A549 (cell line): ENCODE data around the gene SP140L. TPM values are rescaled to one million over a fixed set of nuclear protein-coding genes. Genes with fewer than 3 reads are reported as not detected.
A peak's percentile ranks its signal among the peaks of the same experiment; 100 is the strongest.

Experiments
- ATAC-seq, 2 experiments: fragments of 200-7000 bp in 1 of 2; fragments of >200 bp in 1 of 2; cut with Nextera tagmentation in 1 of 2; cut with Tn5 transposase in 1 of 2; 3 replicates each; pipeline versions ENCODE4 v1.8.0 to v1.9.1; 2018 to 2020; ENCODE audit warnings: mild to moderate bottlenecking in 1 of 2, moderate library complexity in 1 of 2
- CTCF ChIA-PET: fragments of 300-600 bp; sonication (Branson Sonifier 250); formaldehyde crosslinking; extraction: SDS; loops from one replicate; lab custom pipeline; 2021; ENCODE audit warnings: antibody characterized with exemption, inconsistent platforms; lab: Yijun Ruan, JAX
- POLR2A ChIA-PET: fragments of 350-600 bp; formaldehyde crosslinking; extraction: SDS; loops from one replicate; lab custom pipeline; 2021; ENCODE audit warnings: antibody characterized with exemption, inconsistent platforms; lab: Yijun Ruan, JAX
- DNase-seq, 2 experiments: peaks; one replicate each; pipeline versions ENCODE4 v3.0.0 to v3.0.0-alpha.2; 2011 to 2016; ENCODE audit warnings: low read depth in 1 of 2, low spot score in 1 of 2
- FAIRE-seq: peaks from 2 replicates; lab custom pipeline; 2011; peaks lifted over from hg19 to GRCh38; lab: Jason Lieb, UNC
- H3K27ac ChIP-seq, 2 experiments: fragments of >200 bp; sonication (Bioruptor Twin); formaldehyde crosslinking; 3 replicates each; pipeline ENCODE4 v1.5.1; 2016 to 2017
- H3K4me1 ChIP-seq: fragments of >200 bp; sonication (Bioruptor Twin); formaldehyde crosslinking; 3 replicates; pipeline ENCODE4 v1.6.1; 2016
- H3K4me2 ChIP-seq: fragments of >200 bp; sonication (Bioruptor Twin); formaldehyde crosslinking; 3 replicates; pipeline ENCODE4 v1.6.1; 2016
- H3K4me3 ChIP-seq: fragments of >200 bp; sonication (Bioruptor Twin); formaldehyde crosslinking; 3 replicates; pipeline ENCODE4 v1.5.1; 2016
- H3K9me3 ChIP-seq: fragments of >200 bp; sonication (Bioruptor Twin); formaldehyde crosslinking; 3 replicates; pipeline ENCODE4 v1.6.1; 2016
- BHLHE40 ChIP-seq: IDR thresholded peaks from 2 replicates; pipeline ENCODE4 v1.6.1; 2012; ENCODE audit warnings: low read depth, low read length, inconsistent platforms
- CBX2 ChIP-seq: fragments of 200-600 bp; sonication (generic); IDR thresholded peaks from 2 replicates; pipeline ENCODE4 v1.6.1; 2016; ENCODE audit warnings: low read depth, mild to moderate bottlenecking, borderline replicate concordance
- EHMT2 ChIP-seq: fragments of 200-600 bp; sonication (generic); IDR thresholded peaks from 2 replicates; pipeline ENCODE4 v1.6.1; 2016; ENCODE audit warnings: antibody characterized with exemption, low read depth, mild to moderate bottlenecking, moderate library complexity
- FOSL2 ChIP-seq, 2 experiments: fragments of 450-650 bp in 1 of 2; fragments of >200 bp in 1 of 2; sonication (Bioruptor Twin) in 1 of 2; formaldehyde crosslinking; IDR thresholded peaks; 2 replicates each; pipeline versions ENCODE4 v1.5.0 to v1.6.1; 2016 to 2020; ENCODE audit warnings: mild to moderate bottlenecking in 1 of 2, moderate library complexity in 1 of 2
- HEYL ChIP-seq: fragments of 250-450 bp; sonication (Bioruptor Pico); IDR thresholded peaks from 2 replicates; pipeline ENCODE4 v1.8.0; 2021; ENCODE audit warnings: mild to moderate bottlenecking, moderate library complexity
- HOXB13 ChIP-seq: fragments of 250-450 bp; sonication (Bioruptor Pico); IDR thresholded peaks from 2 replicates; pipeline ENCODE4 v1.5.0; 2020; ENCODE audit warnings: low read depth, mild to moderate bottlenecking, moderate library complexity
- JUNB ChIP-seq: fragments of >200 bp; sonication (Bioruptor Twin); formaldehyde crosslinking; IDR thresholded peaks from 2 replicates; pipeline ENCODE4 v1.6.1; 2016
- MAFK ChIP-seq: fragments of 450-650 bp; IDR thresholded peaks from 2 replicates; pipeline ENCODE4 v1.6.1; 2014; ENCODE audit not compliant: partially characterized antibody
- NR3C1 ChIP-seq: fragments of >200 bp; sonication (Bioruptor Twin); formaldehyde crosslinking; IDR thresholded peaks from 3 replicates; pipeline ENCODE4 v1.6.1; 2017
- PHF8 ChIP-seq: fragments of 200-600 bp; sonication (generic); IDR thresholded peaks from 2 replicates; pipeline ENCODE4 v1.6.1; 2016; ENCODE audit warnings: low read depth, mild to moderate bottlenecking, antibody characterized with exemption, moderate library complexity, borderline replicate concordance
- RCOR1 ChIP-seq: fragments of 150-350 bp; IDR thresholded peaks from 2 replicates; pipeline ENCODE4 v1.6.1; 2014; ENCODE audit warnings: antibody characterized with exemption, low read length, low read depth
- RFX5 ChIP-seq: fragments of 450-650 bp; IDR thresholded peaks from 2 replicates; pipeline ENCODE4 v1.7.1; 2014; ENCODE audit warnings: antibody characterized with exemption, mild to moderate bottlenecking, moderate library complexity
- ZSCAN20 ChIP-seq: fragments of 250-450 bp; sonication (Bioruptor Pico); IDR thresholded peaks from 2 replicates; pipeline ENCODE4 v1.8.0; 2022; ENCODE audit warnings: mild to moderate bottlenecking, moderate library complexity
- WGBS: methylation state at CpG from one replicate; pipeline ENCODE4 v1.1.6; 2017; ENCODE audit errors: missing lambda C conversion rate; 5-methylcytosine and 5-hydroxymethylcytosine counted together
- polyA plus RNA-seq, 4 experiments: library from polyadenylated mRNA; depleted of rRNA in 3 of 4; stranded (reverse); fragments of >200 nt; fragmentation: RNase III in 1 of 4; extraction: RNeasy Plus Mini Kit Qiagen cat#74134 plus additional on column Dnase treatment in 1 of 4; gene quantifications; 2 replicates in 3 of 4; 3 replicates in 1 of 4; pipeline ENCODE4 v1.2.3, GENCODE V29; 2011 to 2017
- TF ChIP-seq, protein P1 (sequence below): fragments of >200 bp; sonication (Bioruptor Twin); formaldehyde crosslinking; IDR thresholded peaks from 3 replicates; pipeline ENCODE4 v1.5.1; 2016
- TF ChIP-seq, protein P2 (sequence below): fragments of >200 bp; sonication (Bioruptor Twin); formaldehyde crosslinking; IDR thresholded peaks from 2 replicates; pipeline ENCODE4 v1.6.1; 2016

Gene SP140L
- polyA plus RNA-seq, 2 of the 4 experiments (the other 2 are of a cell fraction) = 1.7 to 2.5 TPM

DNA sequence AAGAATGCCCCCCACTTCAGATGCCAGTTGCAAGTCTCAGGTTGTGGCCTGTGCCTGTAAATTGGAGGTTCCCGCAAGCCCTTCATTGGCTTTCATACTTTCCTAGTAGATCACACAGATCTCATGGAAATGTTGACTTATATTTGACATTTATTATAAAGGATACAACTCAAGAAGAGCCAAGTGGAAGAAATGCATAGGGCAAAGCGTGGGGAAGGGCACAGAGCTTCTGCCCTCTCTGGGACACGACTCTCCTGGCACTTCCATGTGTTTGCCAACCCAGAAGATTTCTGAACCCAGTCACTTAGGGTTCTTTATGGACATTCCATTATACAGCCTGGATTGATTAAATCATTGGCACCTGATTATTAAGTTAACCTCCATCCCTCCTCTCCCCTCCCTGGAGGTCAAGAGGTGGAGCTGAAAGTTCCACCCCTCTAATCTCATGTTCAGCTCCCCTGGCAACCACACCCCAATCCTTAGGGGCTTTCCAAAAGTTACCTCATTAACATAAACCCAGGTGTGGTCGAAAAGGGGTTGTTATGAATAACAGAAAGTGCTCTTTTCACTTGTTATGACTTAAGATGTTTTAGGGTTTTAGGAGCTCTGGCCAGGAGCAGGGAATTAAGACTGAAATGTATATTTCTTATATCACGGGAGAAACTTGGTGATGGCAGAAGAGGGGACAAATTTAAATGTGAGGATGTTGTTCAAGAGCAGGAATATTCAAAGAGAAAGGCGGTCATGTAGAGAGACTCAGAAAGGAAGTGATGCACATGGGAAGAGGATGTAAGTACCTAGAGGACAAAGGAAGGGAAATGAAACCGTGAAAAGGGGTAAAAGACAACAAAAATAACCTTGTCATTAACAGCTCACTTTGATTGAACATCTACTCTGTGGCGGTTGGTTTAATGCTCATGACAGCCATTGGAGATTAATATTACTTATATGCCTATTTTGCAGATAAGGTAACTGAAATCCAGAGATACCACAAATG is 120.8 kb downstream of the SP140L start:
- H3K4me1 ChIP-seq = no peaks in the 10 kb centered on the region
- FAIRE-seq (no peak), ATAC-seq (no peak), DNase-seq (no peak)
- H3K4me2 ChIP-seq = no peak overlapping the region
- H3K27ac ChIP-seq = no peak overlapping the region
- ChIA-PET CTCF (interaction anchor here (1.5 kb wide), 1 partner anchor 21 kb away, joined by 3 read pairs; no protein-coding TSS in a partner anchor), POLR2A (no interaction called here)
- no peaks in the 10 kb centered on the region for H3K9me3 ChIP-seq
- 87% methylated on average over 8 of the region's 8 CpGs for WGBS
- TF ChIP-seq JUNB (no peak), HOXB13 (CRISPR knock-in tag) (no peak)
- no peak overlapping the region for H3K4me3 ChIP-seq

DNA sequence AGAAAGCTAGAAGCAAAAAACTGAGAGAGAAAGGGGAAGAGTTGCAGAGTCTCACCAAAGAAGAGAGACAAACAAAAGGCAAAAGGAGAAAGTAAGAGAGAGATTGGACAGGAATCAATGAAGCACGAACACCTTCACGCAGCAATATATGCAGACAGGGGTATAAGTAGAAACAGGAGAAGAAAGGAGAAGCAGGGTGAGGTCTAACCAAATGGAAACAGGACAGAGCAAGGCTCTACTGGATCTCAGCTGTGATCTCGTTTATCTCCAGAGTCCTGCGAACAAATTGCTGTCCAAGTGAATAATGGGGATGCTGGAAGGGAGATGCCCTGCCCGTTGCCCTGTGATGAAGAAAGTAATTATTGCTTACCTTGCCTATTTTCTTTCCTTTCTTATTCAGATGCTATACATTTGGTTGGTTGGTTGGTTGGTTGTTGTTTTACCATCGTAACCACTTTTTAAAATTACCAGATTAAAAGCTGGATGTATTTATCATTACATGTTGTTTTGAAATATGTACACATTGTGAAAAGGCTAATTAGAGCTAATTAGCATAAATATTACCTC is 123.0 kb downstream of the SP140L start:
- CTCF ChIA-PET = no interaction called here
- TF ChIP-seq, protein P1, sequence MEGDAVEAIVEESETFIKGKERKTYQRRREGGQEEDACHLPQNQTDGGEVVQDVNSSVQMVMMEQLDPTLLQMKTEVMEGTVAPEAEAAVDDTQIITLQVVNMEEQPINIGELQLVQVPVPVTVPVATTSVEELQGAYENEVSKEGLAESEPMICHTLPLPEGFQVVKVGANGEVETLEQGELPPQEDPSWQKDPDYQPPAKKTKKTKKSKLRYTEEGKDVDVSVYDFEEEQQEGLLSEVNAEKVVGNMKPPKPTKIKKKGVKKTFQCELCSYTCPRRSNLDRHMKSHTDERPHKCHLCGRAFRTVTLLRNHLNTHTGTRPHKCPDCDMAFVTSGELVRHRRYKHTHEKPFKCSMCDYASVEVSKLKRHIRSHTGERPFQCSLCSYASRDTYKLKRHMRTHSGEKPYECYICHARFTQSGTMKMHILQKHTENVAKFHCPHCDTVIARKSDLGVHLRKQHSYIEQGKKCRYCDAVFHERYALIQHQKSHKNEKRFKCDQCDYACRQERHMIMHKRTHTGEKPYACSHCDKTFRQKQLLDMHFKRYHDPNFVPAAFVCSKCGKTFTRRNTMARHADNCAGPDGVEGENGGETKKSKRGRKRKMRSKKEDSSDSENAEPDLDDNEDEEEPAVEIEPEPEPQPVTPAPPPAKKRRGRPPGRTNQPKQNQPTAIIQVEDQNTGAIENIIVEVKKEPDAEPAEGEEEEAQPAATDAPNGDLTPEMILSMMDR = no peak
- TF ChIP-seq MAFK (peak; percentile 40), HOXB13 (CRISPR knock-in tag) (no peak)
- TF ChIP-seq, protein P2, sequence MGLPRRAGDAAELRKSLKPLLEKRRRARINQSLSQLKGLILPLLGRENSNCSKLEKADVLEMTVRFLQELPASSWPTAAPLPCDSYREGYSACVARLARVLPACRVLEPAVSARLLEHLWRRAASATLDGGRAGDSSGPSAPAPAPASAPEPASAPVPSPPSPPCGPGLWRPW = no peak
- H3K4me2 ChIP-seq = no peak overlapping the region
- H3K27ac ChIP-seq = no peak overlapping the region
- DNase-seq (no peak), ATAC-seq (no peak), FAIRE-seq (no peak)
- 93% methylated on average over 6 of the region's 6 CpGs for WGBS
- H3K4me1 ChIP-seq = no peaks in the 10 kb centered on the region
- no peak overlapping the region for H3K4me3 ChIP-seq
- POLR2A ChIA-PET = no interaction called here
- H3K9me3 ChIP-seq = no peaks in the 10 kb centered on the region

DNA sequence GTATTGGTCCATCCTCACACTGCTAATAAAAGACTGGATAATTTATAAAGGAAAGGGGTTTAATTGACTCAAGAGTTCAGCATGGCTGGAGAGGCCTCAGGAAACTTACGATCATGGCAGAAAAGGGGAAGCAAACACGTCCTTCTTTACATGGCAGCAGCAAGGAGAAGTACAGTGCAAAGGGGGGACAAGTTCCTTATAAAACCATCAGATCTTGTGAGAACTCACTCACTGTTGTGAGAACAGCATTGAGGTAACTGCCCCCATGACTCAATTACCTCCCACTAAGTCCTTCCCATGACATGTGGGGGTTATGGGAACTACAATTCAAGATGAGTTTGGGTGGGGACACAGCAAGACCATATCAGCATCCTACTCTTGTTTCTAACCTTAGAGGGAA is 126.0 kb downstream of the SP140L start:
- no peak for ATAC-seq
- H3K4me2 ChIP-seq = no peak overlapping the region
- H3K27ac ChIP-seq = no peak overlapping the region
- ChIA-PET POLR2A (no interaction called here), CTCF (no interaction called here)
- DNase-seq = no peak
- WGBS = 92% methylated on average over 2 of the region's 2 CpGs
- H3K9me3 ChIP-seq = no peaks in the 10 kb centered on the region
- no peaks in the 10 kb centered on the region for H3K4me1 ChIP-seq
- no peak for FAIRE-seq
- no peak overlapping the region for H3K4me3 ChIP-seq
- TF ChIP-seq EHMT2 (no peak), CBX2 (no peak), PHF8 (no peak), RCOR1 (no peak), FOSL2 (IDR thresholded peaks at IDR 0.05) (no peak), FOSL2 (CRISPR knock-in tag; IDR thresholded peaks at IDR 0.05) (no peak), ZSCAN20 (CRISPR knock-in tag) (no peak), HEYL (CRISPR knock-in tag) (no peak), BHLHE40 (no peak), RFX5 (no peak), NR3C1 (no peak)

Other genes with a start within 250 kb of the SP140L start
- gene SP110, start 107.2 kb upstream of the SP140L start, polyA plus RNA-seq (2011; rRNA removed) = 3.6 and 4.1 TPM in 2 replicates
- 4.6 to 6.0 TPM (median 5.3 TPM) in 3 replicates for gene SP110, start 107.2 kb upstream of the SP140L start, polyA plus RNA-seq (2017; fragmentation: RNase III; extraction: RNeasy Plus Mini Kit Qiagen cat#74134 plus additional on column Dnase treatment)
- 0.10 TPM in 1 of 2 replicates, not detected in the other for gene SP140, start 101.5 kb upstream of the SP140L start, polyA plus RNA-seq (2011; rRNA removed)
- gene SP140, start 101.5 kb upstream of the SP140L start, polyA plus RNA-seq (2017; fragmentation: RNase III; extraction: RNeasy Plus Mini Kit Qiagen cat#74134 plus additional on column Dnase treatment) = 0.24 TPM in 1 of 3 replicates, not detected in the others
- gene SP100, start 89.0 kb downstream of the SP140L start, polyA plus RNA-seq (2011; rRNA removed) = 33.5 and 39.8 TPM in 2 replicates
- 22.4 to 25.5 TPM (median 23.7 TPM) in 3 replicates for gene SP100, start 89.0 kb downstream of the SP140L start, polyA plus RNA-seq (2017; fragmentation: RNase III; extraction: RNeasy Plus Mini Kit Qiagen cat#74134 plus additional on column Dnase treatment)